ENCODE data around the gene PDZK1IP1.

- TF ChIP-seq CTCF (conservative IDR thresholded peaks at IDR 0.05) (no peak), ZFX (IDR thresholded peaks at IDR 0.05) (no peak)
Measured at GRCh38 chr1:47181955-47182675, 7.7 kb downstream of the PDZK1IP1 start.

Measured in C4-2B (cell line).